Measurements from ENCODE around the gene HDAC4.

DNA sequence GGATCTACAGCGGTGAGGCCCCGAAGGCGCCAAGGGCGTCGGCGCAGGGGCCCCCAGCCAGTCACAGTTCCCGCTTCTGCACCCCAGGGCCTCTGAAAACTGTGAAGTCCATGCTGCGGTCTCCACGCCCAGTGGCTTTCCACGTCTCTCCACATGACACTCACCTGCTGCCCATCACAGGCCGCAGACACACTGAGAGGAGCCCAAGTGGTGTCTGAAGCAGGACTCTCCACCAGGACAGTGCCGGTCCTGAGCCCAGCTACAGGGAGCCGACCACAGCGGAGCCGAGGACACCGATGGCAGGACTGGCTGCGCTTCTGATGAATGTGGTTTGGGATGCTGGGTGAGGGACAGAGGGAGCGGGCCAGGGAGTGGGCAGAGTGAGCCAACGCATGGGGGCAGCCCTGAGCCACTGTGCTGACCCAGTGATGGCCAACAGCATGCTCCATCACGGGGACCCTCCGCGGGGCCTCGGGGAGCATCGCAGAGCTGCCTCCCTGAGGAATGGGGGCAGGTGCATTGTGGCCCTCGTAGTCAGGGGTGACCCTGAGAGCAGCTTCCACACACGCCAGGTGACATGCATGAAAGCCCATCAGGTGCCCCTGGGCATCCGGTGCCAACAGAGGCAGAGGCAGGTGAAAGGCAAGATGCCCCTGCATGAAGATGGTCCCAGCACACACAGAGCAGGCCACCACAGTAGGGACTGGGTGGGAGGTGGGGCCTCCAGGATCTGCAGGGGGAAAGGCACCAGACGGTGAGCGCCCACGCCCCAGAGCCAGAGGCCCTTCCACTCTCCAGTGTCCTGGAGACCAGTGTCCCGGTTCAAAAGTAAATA lies 116.6 kb downstream of the HDAC4 start:
- TF ChIP-seq, protein P1, sequence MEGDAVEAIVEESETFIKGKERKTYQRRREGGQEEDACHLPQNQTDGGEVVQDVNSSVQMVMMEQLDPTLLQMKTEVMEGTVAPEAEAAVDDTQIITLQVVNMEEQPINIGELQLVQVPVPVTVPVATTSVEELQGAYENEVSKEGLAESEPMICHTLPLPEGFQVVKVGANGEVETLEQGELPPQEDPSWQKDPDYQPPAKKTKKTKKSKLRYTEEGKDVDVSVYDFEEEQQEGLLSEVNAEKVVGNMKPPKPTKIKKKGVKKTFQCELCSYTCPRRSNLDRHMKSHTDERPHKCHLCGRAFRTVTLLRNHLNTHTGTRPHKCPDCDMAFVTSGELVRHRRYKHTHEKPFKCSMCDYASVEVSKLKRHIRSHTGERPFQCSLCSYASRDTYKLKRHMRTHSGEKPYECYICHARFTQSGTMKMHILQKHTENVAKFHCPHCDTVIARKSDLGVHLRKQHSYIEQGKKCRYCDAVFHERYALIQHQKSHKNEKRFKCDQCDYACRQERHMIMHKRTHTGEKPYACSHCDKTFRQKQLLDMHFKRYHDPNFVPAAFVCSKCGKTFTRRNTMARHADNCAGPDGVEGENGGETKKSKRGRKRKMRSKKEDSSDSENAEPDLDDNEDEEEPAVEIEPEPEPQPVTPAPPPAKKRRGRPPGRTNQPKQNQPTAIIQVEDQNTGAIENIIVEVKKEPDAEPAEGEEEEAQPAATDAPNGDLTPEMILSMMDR (IDR thresholded peaks at IDR 0.05): no peak
- TF ChIP-seq POLR2A (IDR thresholded peaks at IDR 0.05): no peak
- TF ChIP-seq POLR2AphosphoS5 (IDR thresholded peaks at IDR 0.05): no peak

All from stomach (tissue), 4 donors.